ENCODE measurements around the gene MDGA2. TPM values are rescaled to one million over a fixed set of nuclear protein-coding genes. Genes with fewer than 3 reads are reported as not detected.
"Not testable (repeated sequence)": the region's sequence is repeated elsewhere in the genome, so short reads cannot be mapped to it uniquely, and the experiment has no call there.

Gene MDGA2
- polyA plus RNA-seq, 1 of the 3 experiments (the other 2 are of a cell fraction) = not detected

DNA sequence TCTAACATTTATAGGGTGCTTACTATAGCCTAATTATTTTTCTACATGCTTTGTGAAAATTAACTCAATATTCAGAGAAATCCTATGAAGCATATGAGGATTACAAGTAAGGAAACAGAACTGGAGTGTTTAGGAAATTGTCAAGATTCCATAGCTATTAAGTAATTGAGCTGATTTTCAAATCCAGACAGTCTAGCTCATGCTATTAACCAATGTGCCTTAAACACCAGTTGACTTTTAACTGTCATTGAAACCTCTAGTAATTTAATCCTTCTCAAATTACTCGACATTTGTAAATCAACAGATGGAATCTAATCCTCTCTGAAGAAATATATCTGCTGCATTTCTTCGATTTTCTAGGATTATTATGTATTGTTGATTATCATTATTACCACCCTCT is 488.9 kb downstream of the MDGA2 start (continued):
- TF ChIP-seq RXRA (IDR thresholded peaks at IDR 0.05; ENCODE audit: borderline replicate concordance, low read depth) = no peak
- TF ChIP-seq MXI1 (IDR thresholded peaks at IDR 0.05; ENCODE audit: low read depth, low read length) = no peak
- no peak for TF ChIP-seq TCF12 (IDR thresholded peaks at IDR 0.05)

DNA sequence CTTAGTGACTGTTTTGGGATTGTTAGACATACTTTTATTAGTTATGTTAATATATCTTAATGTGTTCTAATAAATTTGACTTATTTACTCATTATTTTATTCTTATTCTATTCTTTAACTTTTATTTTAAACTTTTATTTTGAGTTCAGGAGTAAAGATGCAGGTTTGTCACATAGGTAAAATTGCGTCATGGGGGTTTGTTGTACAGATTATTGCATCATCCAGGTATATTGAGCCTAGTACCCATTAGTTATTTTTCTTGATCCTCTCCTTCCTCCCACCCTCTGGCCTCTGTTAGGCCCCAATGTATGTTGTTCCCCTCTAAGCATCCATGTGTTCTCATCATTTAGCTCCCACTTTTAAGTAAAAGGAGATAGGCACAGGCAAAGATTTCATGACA is 495.5 kb downstream of the MDGA2 start:
- WGBS (ENCODE audit: low lambda C conversion rate) = 0% methylated on average over 1 of the region's 1 CpG
- CTCF ChIA-PET = no interaction called here
- Histone ChIP-seq H3F3A (replicated peaks; ENCODE audit: insufficient read depth) (no peaks in the 10 kb centered on the region), H4K20me1 (ENCODE audit: insufficient read depth) (no peaks in the 10 kb centered on the region), H3K27me3 (ENCODE audit: insufficient read depth) (no peaks in the 10 kb centered on the region), H3K9ac (no peak overlapping the region), H3K9me3 (no peaks in the 10 kb centered on the region), H3K4me2 (no peak overlapping the region), H3K27ac (ENCODE audit: low read depth in 2 of 2, low read length in 1 of 2) (no peak overlapping the region), H3K9me2 (no peaks in the 10 kb centered on the region), H2AFZ (ENCODE audit: low read depth) (no peak overlapping the region), H3K79me2 (ENCODE audit: insufficient read depth) (no peaks in the 10 kb centered on the region), H3K4me1 (ENCODE audit: control insufficient read depth in 1 of 2, insufficient read depth in 2 of 2, low read depth in 1 of 2, low read length in 1 of 2) (no peaks in the 10 kb centered on the region), H3K4me3 (ENCODE audit: low read depth in 2 of 2, low read length in 1 of 2) (no peak overlapping the region), H3K36me3 (replicated peaks in 1 of 2; ENCODE audit: control insufficient read depth in 1 of 2, insufficient read depth in 2 of 2, low read length in 1 of 2) (no peaks in the 10 kb centered on the region)
- TF ChIP-seq, protein P1, sequence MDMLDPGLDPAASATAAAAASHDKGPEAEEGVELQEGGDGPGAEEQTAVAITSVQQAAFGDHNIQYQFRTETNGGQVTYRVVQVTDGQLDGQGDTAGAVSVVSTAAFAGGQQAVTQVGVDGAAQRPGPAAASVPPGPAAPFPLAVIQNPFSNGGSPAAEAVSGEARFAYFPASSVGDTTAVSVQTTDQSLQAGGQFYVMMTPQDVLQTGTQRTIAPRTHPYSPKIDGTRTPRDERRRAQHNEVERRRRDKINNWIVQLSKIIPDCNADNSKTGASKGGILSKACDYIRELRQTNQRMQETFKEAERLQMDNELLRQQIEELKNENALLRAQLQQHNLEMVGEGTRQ (IDR thresholded peaks at IDR 0.05; ENCODE audit: borderline replicate concordance, low read depth, low read length) = no peak
- TF ChIP-seq GABPA (IDR thresholded peaks at IDR 0.05; ENCODE audit: low read depth) (no peak), SIN3A (IDR thresholded peaks at IDR 0.05; ENCODE audit: borderline replicate concordance, low read depth, low read length) (no peak), RCOR1 (IDR thresholded peaks at IDR 0.05; ENCODE audit: low read length) (no peak), JUND (IDR thresholded peaks at IDR 0.05) (no peak), FOXJ3 (CRISPR knock-in tag; IDR thresholded peaks at IDR 0.05) (no peak), POLR2AphosphoS5 (IDR thresholded peaks at IDR 0.05; ENCODE audit: low read depth, low read length) (no peak), MXI1 (IDR thresholded peaks at IDR 0.05; ENCODE audit: low read depth, low read length) (no peak), TAF1 (IDR thresholded peaks at IDR 0.05; ENCODE audit: borderline replicate concordance, low read depth, low read length) (no peak), FOXM1 (IDR thresholded peaks at IDR 0.05; ENCODE audit: low read depth) (no peak)
- TF ChIP-seq, protein P2, sequence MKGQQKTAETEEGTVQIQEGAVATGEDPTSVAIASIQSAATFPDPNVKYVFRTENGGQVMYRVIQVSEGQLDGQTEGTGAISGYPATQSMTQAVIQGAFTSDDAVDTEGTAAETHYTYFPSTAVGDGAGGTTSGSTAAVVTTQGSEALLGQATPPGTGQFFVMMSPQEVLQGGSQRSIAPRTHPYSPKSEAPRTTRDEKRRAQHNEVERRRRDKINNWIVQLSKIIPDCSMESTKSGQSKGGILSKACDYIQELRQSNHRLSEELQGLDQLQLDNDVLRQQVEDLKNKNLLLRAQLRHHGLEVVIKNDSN (IDR thresholded peaks at IDR 0.05; ENCODE audit: borderline replicate concordance, low read depth) = no peak
- POLR2A ChIA-PET = no interaction called here
- DNase-seq = no peak

DNA sequence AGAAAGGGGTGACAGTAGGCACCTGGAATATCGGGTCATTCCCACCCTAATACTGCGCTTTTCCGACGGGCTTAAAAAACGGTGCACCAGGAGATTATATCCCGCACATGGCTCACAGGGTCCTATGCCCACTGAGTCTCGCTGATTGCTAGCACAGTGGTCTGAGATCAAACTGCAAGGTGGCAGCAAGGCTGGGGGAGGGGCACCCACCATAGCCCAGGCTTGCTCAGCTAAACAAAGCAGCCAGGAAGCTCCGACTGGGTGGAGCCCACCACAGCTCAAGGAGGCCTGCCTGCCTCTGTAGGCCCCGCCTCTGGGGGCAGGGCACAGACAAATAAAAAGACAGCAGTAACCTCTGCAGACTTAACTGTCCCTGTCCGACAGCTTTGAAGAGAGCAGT is 503.5 kb downstream of the MDGA2 start:
- H4K20me1 ChIP-seq (ENCODE audit: insufficient read depth); DNase-seq; H3K27ac ChIP-seq (ENCODE audit: low read depth in 2 of 2, low read length in 1 of 2); H3K27me3 ChIP-seq (ENCODE audit: insufficient read depth); H3K9me3 ChIP-seq; H2AFZ ChIP-seq (ENCODE audit: low read depth); H3K79me2 ChIP-seq (ENCODE audit: insufficient read depth); H3K9me2 ChIP-seq; CTCF ChIA-PET; POLR2A ChIA-PET; H3K9ac ChIP-seq; H3K36me3 ChIP-seq (replicated peaks in 1 of 2; ENCODE audit: control insufficient read depth in 1 of 2, insufficient read depth in 2 of 2, low read length in 1 of 2); H3K4me1 ChIP-seq (ENCODE audit: control insufficient read depth in 1 of 2, insufficient read depth in 2 of 2, low read depth in 1 of 2, low read length in 1 of 2); H3F3A ChIP-seq (replicated peaks; ENCODE audit: insufficient read depth); H3K4me3 ChIP-seq (ENCODE audit: low read depth in 2 of 2, low read length in 1 of 2); H3K4me2 ChIP-seq: not testable (repeated sequence)
- 55% methylated on average over 7 of the region's 10 CpGs for WGBS (ENCODE audit: low lambda C conversion rate)

Data from SK-N-SH (cell line).